ENCODE measurements around the gene PYROXD2. TPM values are rescaled to one million over a fixed set of nuclear protein-coding genes. Genes with fewer than 3 reads are reported as not detected.

PYROXD2 gene
- total RNA-seq, 4 donors from 2014 or later = 4.2 to 18.5 (median 7.4) TPM

GRCh38 chr10:98453729-98454128 is 38.7 kb upstream of the PYROXD2 start:
- ATAC-seq = no peak
- Histone ChIP-seq H3K4me3 (no peak overlapping the region), H3K27ac (no peak overlapping the region), H3K9me3 (no peaks in the 10 kb centered on the region), H3K36me3 (peaks cover 0 to 8% of the 10 kb centered on the region in 2 donors), H3K27me3 (no peaks in the 10 kb centered on the region), H3K4me1 (no peaks in the 10 kb centered on the region)
- TF ChIP-seq POLR2AphosphoS5 (IDR thresholded peaks at IDR 0.05) = no peak
- TF ChIP-seq CTCF (IDR thresholded peaks at IDR 0.05) = no peak
- no peak for TF ChIP-seq EP300 (IDR thresholded peaks at IDR 0.05)
- TF ChIP-seq POLR2A (IDR thresholded peaks at IDR 0.05) = no peak
- WGBS, 2 donors (ENCODE audit: low coverage in 1 of 2) = 83 to 89% methylated on average over 2 of the region's 2 CpGs

GRCh38 chr10:98450618-98451017 is 35.6 kb upstream of the PYROXD2 start:
- no peak for ATAC-seq
- TF ChIP-seq CTCF (IDR thresholded peaks at IDR 0.05) (no peak), EP300 (IDR thresholded peaks at IDR 0.05) (no peak), POLR2AphosphoS5 (IDR thresholded peaks at IDR 0.05) (no peak), POLR2A (IDR thresholded peaks at IDR 0.05) (no peak)
- 50 to 67% methylated on average over 1 of the region's 1 CpG for WGBS, 2 donors (ENCODE audit: low coverage in 1 of 2)
- Histone ChIP-seq H3K4me1 (peaks cover 0 to 14% (median 0%) of the 10 kb centered on the region in 3 donors), H3K9me3 (no peaks in the 10 kb centered on the region), H3K36me3 (peaks cover 0 to under 1% of the 10 kb centered on the region in 2 donors), H3K27me3 (no peaks in the 10 kb centered on the region), H3K27ac (no peak overlapping the region), H3K4me3 (no peak overlapping the region)

- H3K36me3 ChIP-seq = peaks cover 0 to 13% of the 10 kb centered on the region in 2 donors
- no peak for ATAC-seq
- H3K27ac ChIP-seq = no peak overlapping the region
Observed at GRCh38 chr10:98449287-98449686, 34.3 kb upstream of the PYROXD2 start.

GRCh38 chr10:98446661-98447221 is 31.8 kb upstream of the PYROXD2 start, which contains the start of gene HPS1:
Gene HPS1 (minus strand): TSS chr10:98446935. CDS start chr10:98443240, 3,695 bp downstream.
- ATAC-seq = peak; percentile 94

More at GRCh38 chr10:98449287-98449686, 34.3 kb upstream of the PYROXD2 start:
- H3K4me3 ChIP-seq = no peak overlapping the region
- no peaks in the 10 kb centered on the region for H3K9me3 ChIP-seq
- TF ChIP-seq POLR2AphosphoS5 (IDR thresholded peaks at IDR 0.05) (no peak), POLR2A (IDR thresholded peaks at IDR 0.05) (no peak), EP300 (IDR thresholded peaks at IDR 0.05) (no peak), CTCF (IDR thresholded peaks at IDR 0.05) (no peak)
- H3K4me1 ChIP-seq = peaks cover 0 to 22% (median 0%) of the 10 kb centered on the region in 3 donors
- no peaks in the 10 kb centered on the region for H3K27me3 ChIP-seq

More at GRCh38 chr10:98446661-98447221, 31.8 kb upstream of the PYROXD2 start, which contains the start of gene HPS1:
- Histone ChIP-seq H3K27me3 (no peaks in the 10 kb centered on the region), H3K4me1 (peaks cover 0 to 22% (median 0%) of the 10 kb centered on the region in 3 donors), H3K27ac (peak within 1 kb of the TSS; percentile 58 to 96 (median 90)), H3K9me3 (no peaks in the 10 kb centered on the region), H3K4me3 (peak within 1 kb of the TSS; percentile 60 to 74), H3K36me3 (peaks cover 0 to 36% of the 10 kb centered on the region in 2 donors)
- WGBS, 2 donors (ENCODE audit: low coverage in 1 of 2) = 15% methylated on average over 8 of the region's 47 CpGs; no CpG with 5 or more reads in 1 of the 2 donors
- TF ChIP-seq POLR2AphosphoS5 (IDR thresholded peaks at IDR 0.05) (peak; percentile 83), POLR2A (IDR thresholded peaks at IDR 0.05) (peak; percentile 86 to 88), EP300 (IDR thresholded peaks at IDR 0.05) (no peak), CTCF (IDR thresholded peaks at IDR 0.05) (peak in 3 of 4 experiments; percentile 12 to 41 (median 15))
